Measurements from ENCODE around the gene GGT6. TPM values are rescaled to one million over a fixed set of nuclear protein-coding genes. Genes with fewer than 3 reads are reported as not detected.
"Not testable (repeated sequence)": the region's sequence is repeated elsewhere in the genome, so short reads cannot be mapped to it uniquely, and the experiment has no call there.

The GGT6 gene
- total RNA-seq, 3 donors from 2014 or later, result 98.0 to 219 (median 189) TPM

GRCh38 chr17:4590981-4591453 lies 30.6 kb upstream of the GGT6 start:
- ATAC-seq (no peak), DNase-seq (no peak)
- intact Hi-C loops (cut with DNase I, micrococcal nuclease), result no loop called here
- Histone ChIP-seq H3K4me1 (ENCODE audit: low read depth) (no peaks in the 10 kb centered on the region), H3K9me3 (no peaks in the 10 kb centered on the region), H3K4me3 (no peak overlapping the region), H3K36me3 (ENCODE audit: low read depth) (no peaks in the 10 kb centered on the region)
- TF ChIP-seq CTCF (IDR thresholded peaks at IDR 0.05), result no peak

GRCh38 chr17:4590042-4590441 lies 29.7 kb upstream of the GGT6 start:
- H3K4me3 ChIP-seq; ATAC-seq; intact Hi-C loops (cut with DNase I, micrococcal nuclease); DNase-seq; H3K4me1 ChIP-seq (ENCODE audit: low read depth); H3K36me3 ChIP-seq (ENCODE audit: low read depth); H3K9me3 ChIP-seq: not testable (repeated sequence)

- Histone ChIP-seq H3K4me3 (no peak overlapping the region), H3K9me3 (no peaks in the 10 kb centered on the region), H3K4me1 (ENCODE audit: low read depth) (peaks cover 8% of the 10 kb centered on the region), H3K36me3 (ENCODE audit: low read depth) (no peaks in the 10 kb centered on the region)
- ATAC-seq (no peak), DNase-seq (no peak)
- TF ChIP-seq CTCF (IDR thresholded peaks at IDR 0.05), result no peak
- intact Hi-C loops (cut with DNase I, micrococcal nuclease), result no loop called here
These were observed 28.7 kb upstream of the GGT6 start for GRCh38 chr17:4588898-4589625.

GRCh38 chr17:4588391-4588790 lies 28.0 kb upstream of the GGT6 start:
- no peak for ATAC-seq
- no peaks in the 10 kb centered on the region for H3K36me3 ChIP-seq (ENCODE audit: low read depth)
- intact Hi-C loops (cut with DNase I, micrococcal nuclease), result no loop called here
- no peak for TF ChIP-seq CTCF (IDR thresholded peaks at IDR 0.05)
- H3K4me3 ChIP-seq, result no peak overlapping the region
- peaks cover 10% of the 10 kb centered on the region for H3K4me1 ChIP-seq (ENCODE audit: low read depth)
- no peaks in the 10 kb centered on the region for H3K9me3 ChIP-seq
- no peak for DNase-seq

- H3K4me1 ChIP-seq (ENCODE audit: low read depth), result peaks cover 10% of the 10 kb centered on the region
- no peak overlapping the region for H3K4me3 ChIP-seq
- ATAC-seq (no peak), DNase-seq (no peak)
- no peaks in the 10 kb centered on the region for H3K9me3 ChIP-seq
- TF ChIP-seq CTCF (IDR thresholded peaks at IDR 0.05), result no peak
- intact Hi-C loops (cut with DNase I, micrococcal nuclease), result no loop called here
- no peaks in the 10 kb centered on the region for H3K36me3 ChIP-seq (ENCODE audit: low read depth)
These were observed 27.4 kb upstream of the GGT6 start for GRCh38 chr17:4587803-4588202.

- no peak for ATAC-seq
- Histone ChIP-seq H3K4me3 (no peak overlapping the region), H3K4me1 (ENCODE audit: low read depth) (peaks cover 10% of the 10 kb centered on the region), H3K9me3 (no peaks in the 10 kb centered on the region), H3K36me3 (ENCODE audit: low read depth) (no peaks in the 10 kb centered on the region)
- intact Hi-C loops (cut with DNase I, micrococcal nuclease), result no loop called here
- DNase-seq, result no peak
- no peak for TF ChIP-seq CTCF (IDR thresholded peaks at IDR 0.05)
These were observed 26.8 kb upstream of the GGT6 start for GRCh38 chr17:4587195-4587594.
